GM19463 (cell line): ENCODE results near the gene COL10A1.

Source experiments
- ATAC-seq: cut with Tn5 transposase; IDR thresholded peaks from one replicate; pipeline ENCODE4 v1.9.1; 2021; ENCODE audit warnings: mild to moderate bottlenecking, moderate library complexity; ENCODE audit not compliant: unreplicated experiment

COL10A1 gene

GRCh38 chr6:116088946-116089345 lies 37.0 kb downstream of the COL10A1 start:
- no peak for ATAC-seq

DNA sequence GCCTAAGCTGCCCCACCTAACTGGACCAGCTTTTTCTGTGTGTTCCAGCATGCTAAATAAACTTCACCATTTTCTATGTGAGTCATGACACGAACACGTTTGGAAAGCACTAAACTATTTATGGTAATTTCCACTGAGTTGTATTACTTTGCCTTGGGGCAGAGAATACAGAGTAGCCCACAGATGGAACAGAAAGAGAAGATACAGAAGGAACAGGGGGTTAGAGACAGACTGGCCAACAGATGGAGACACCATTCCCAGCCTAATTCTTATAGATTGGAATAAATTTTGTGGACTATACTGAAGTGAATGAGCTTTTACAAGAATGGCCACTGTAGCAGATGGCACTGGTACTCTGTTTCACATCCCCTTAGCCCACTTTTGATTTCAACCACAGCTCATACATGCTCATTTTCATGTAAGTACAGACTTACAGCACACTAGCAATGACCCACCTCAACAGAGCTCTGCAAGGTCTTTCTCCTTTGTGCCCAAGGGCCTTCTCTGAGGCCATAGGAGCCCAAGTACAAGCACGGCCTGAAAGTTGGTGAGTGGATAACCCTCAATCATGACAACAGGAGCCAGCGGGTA lies 38.4 kb downstream of the COL10A1 start:
- ATAC-seq = peak; percentile 91

DNA sequence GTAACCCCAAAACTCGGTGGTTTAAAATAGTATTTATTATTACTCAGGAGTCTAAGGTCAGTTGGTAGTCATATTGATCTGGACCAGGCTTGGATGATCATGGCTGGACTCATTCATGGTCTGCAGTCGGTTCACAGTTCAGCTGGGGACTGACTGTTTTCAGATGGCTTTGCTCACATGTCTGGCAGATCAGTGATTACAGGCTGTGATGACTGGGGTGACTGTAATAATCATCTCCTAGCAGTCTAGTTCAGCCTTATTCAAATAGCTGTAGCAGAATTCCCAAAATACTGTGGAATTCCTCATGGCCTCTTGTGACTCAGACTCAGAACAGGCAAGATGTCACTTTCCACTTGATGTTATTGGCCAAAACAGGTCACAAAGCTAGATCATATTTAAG lies 41.6 kb downstream of the COL10A1 start:
- no peak for ATAC-seq

- ATAC-seq = no peak
Observed at GRCh38 chr6:116083052-116083451, 42.9 kb downstream of the COL10A1 start.

GRCh38 chr6:116078945-116079344 lies 47.0 kb downstream of the COL10A1 start:
- no peak for ATAC-seq

DNA sequence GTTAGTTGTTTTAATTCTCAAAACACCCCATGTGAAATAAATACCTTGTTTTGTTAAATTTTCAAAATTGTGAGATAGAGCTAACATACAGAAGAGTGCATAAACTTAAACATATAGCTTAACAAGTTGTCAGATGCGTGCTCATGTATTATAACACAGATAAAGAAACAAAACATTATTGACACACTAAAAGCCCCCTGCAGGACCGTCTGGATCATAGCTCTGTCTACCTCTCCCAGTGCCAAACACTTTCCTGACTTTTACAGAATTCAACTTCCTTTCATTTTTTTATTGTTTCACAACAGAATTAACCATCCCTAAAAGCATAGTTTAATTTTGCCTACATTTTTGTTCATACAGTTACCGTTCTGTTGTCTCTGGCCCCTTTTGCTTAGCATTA lies 47.4 kb downstream of the COL10A1 start:
- ATAC-seq = no peak

- ATAC-seq = no peak
Observed at GRCh38 chr6:116074732-116075390, 51.1 kb downstream of the COL10A1 start.

- no peak for ATAC-seq
Observed at GRCh38 chr6:116073765-116074440, 52.0 kb downstream of the COL10A1 start.

GRCh38 chr6:116072368-116072767 lies 53.6 kb downstream of the COL10A1 start:
- ATAC-seq = no peak

- no peak for ATAC-seq
Observed at GRCh38 chr6:116070616-116071389, 55.1 kb downstream of the COL10A1 start.

DNA sequence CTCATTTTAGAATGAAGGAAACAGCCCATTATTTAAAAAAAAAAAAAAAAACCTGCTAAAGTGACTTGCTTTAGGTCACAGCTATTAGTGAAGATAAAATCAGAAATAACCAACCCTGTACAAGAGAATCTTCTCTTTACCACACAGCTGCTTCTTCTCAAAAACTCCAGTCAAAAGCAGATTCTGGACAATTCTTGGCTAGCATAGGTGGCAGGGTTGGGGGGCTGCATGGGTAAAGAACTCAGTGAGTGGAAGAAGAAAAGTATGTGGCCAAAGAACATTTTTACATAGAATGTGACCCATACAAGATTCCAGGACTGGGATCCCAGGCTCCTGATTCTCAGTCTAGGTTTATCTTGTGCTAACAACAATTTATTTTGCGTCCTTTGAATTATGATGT lies 55.8 kb downstream of the COL10A1 start:
- no peak for ATAC-seq
